GM19240 (cell line): ENCODE results near the gene ZNF141.
A peak's percentile ranks its signal among the peaks of the same experiment; 100 is the strongest.
"Not testable (repeated sequence)": the region's sequence is repeated elsewhere in the genome, so short reads cannot be mapped to it uniquely, and the experiment has no call there.

Experiments used
- DNase-seq: peaks from one replicate; pipeline ENCODE4 v3.0.0; 2011; ENCODE audit warnings: low spot score; ENCODE audit not compliant: insufficient read length

The ZNF141 gene

GRCh38 chr4:337143-337931 lies at the start of gene ZNF141:
Gene ZNF141 (plus strand): TSS chr4:337814. CDS start chr4:337984, 170 bp downstream.
- DNase-seq = peak; percentile 94

- DNase-seq = no peak
Observed at GRCh38 chr4:288891-289290, 48.7 kb upstream of the ZNF141 start.

- no peak for DNase-seq
Observed at GRCh38 chr4:294732-295131, 42.9 kb upstream of the ZNF141 start.

- DNase-seq = no peak
Observed at GRCh38 chr4:302381-302780, 35.2 kb upstream of the ZNF141 start.

- not testable (repeated sequence) for DNase-seq
Observed at GRCh38 chr4:304516-304915, 33.1 kb upstream of the ZNF141 start.

GRCh38 chr4:304969-305680 lies 32.5 kb upstream of the ZNF141 start, which contains the start of gene ZNF732:
Gene ZNF732 (minus strand): TSS chr4:305474. CDS start chr4:305310, 164 bp downstream.
- no peak for DNase-seq

- no peak for DNase-seq
Observed at GRCh38 chr4:306551-306961, 31.1 kb upstream of the ZNF141 start.

- DNase-seq = no peak
Observed at GRCh38 chr4:309807-310206, 27.8 kb upstream of the ZNF141 start.

GRCh38 chr4:314296-314903 lies 23.2 kb upstream of the ZNF141 start:
- no peak for DNase-seq

- DNase-seq = no peak
Observed at GRCh38 chr4:328729-329128, 8.9 kb upstream of the ZNF141 start.

- DNase-seq = no peak
Observed at GRCh38 chr4:335515-335914, 2.1 kb upstream of the ZNF141 start.

GRCh38 chr4:336099-336892 lies 1.3 kb upstream of the ZNF141 start:
- no peak for DNase-seq

- no peak for DNase-seq
Observed at GRCh38 chr4:336893-337142, 796 bp upstream of the ZNF141 start.

GRCh38 chr4:337932-338758 lies 531 bp downstream of the ZNF141 start:
- peak; percentile 10 for DNase-seq

- no peak for DNase-seq
Observed at GRCh38 chr4:338759-339097, 1.1 kb downstream of the ZNF141 start.

GRCh38 chr4:340011-340410 lies 2.4 kb downstream of the ZNF141 start:
- no peak for DNase-seq

GRCh38 chr4:373062-373839 lies 35.6 kb downstream of the ZNF141 start:
- no peak for DNase-seq

GRCh38 chr4:374298-375160 lies 36.9 kb downstream of the ZNF141 start:
- DNase-seq = no peak

- DNase-seq = no peak
Observed at GRCh38 chr4:384311-385010, 46.8 kb downstream of the ZNF141 start.
